K562 (cell line): ENCODE measurements around the gene ZSWIM7. TPM values are rescaled to one million over a fixed set of nuclear protein-coding genes. Genes with fewer than 3 reads are reported as not detected.

ENCODE experiments used
- ATAC-seq: fragments of 200-7000 bp; cut with Tn5 transposase; 3 replicates; pipeline ENCODE4 v1.9.1; 2020; ENCODE audit warnings: moderate library complexity
- BruUV-seq: library from RNA; stranded (reverse); fragments of 400-500 nt; replicated peaks from 2 replicates; lab custom pipeline; 2021; lab: Mats Ljungman, UMichigan
- CTCF ChIA-PET: fragments of 300-600 bp; formaldehyde crosslinking; extraction: SDS; loops from one replicate; lab custom pipeline; 2021; ENCODE audit warnings: low intra/inter-chr PET ratio; lab: Yijun Ruan, JAX
- POLR2A ChIA-PET: fragments of 300-600, 350-650 bp; sonication (Branson Sonifier 250); formaldehyde crosslinking; extraction: SDS; loops from one replicate; lab custom pipeline; 2021; ENCODE audit warnings: antibody characterized with exemption, inconsistent platforms; lab: Yijun Ruan, JAX
- DNase-seq, 4 experiments: peaks; one replicate each; pipeline versions ENCODE4 v3.0.0 to v3.0.0-alpha.2; 2011 to 2018; ENCODE audit warnings: low spot score in 3 of 4, mixed read lengths in 3 of 4; ENCODE audit errors: extremely low read depth in 1 of 4
- FAIRE-seq: peaks from 2 replicates; lab custom pipeline; 2011; peaks lifted over from hg19 to GRCh38; lab: Jason Lieb, UNC
- H2AFZ ChIP-seq: 2 replicates; pipeline ENCODE4 v1.6.0; 2011; ENCODE audit warnings: low read depth, low read length, control low read depth, inconsistent platforms
- H3K27ac ChIP-seq: fragments of 200-600 bp; 3 replicates; pipeline ENCODE4 v1.8.0; 2011; ENCODE audit warnings: low read depth, mild to moderate bottlenecking, control low read depth, inconsistent platforms, low read length, moderate library complexity, mixed read lengths; ENCODE audit errors: extremely low read depth
- H3K27me3 ChIP-seq, 2 experiments: fragments of 300-600 bp in 1 of 2; 2 replicates in 1 of 2; 3 replicates in 1 of 2; pipeline versions ENCODE4 v1.6.0 to v1.8.0; 2011; ENCODE audit warnings: inconsistent platforms in 2 of 2, low read length in 2 of 2, mild to moderate bottlenecking in 1 of 2, mixed read lengths in 1 of 2, moderate library complexity in 1 of 2; ENCODE audit not compliant: control insufficient read depth in 2 of 2, insufficient read depth in 2 of 2
- H3K36me3 ChIP-seq: fragments of 300-600 bp; 3 replicates; pipeline ENCODE4 v1.8.0; 2011; ENCODE audit warnings: mild to moderate bottlenecking, low read length, inconsistent platforms; ENCODE audit not compliant: control insufficient read depth, insufficient read depth
- H3K4me1 ChIP-seq, 2 experiments: fragments of 200-600 bp in 1 of 2; replicated peaks in 1 of 2; 2 replicates in 1 of 2; 3 replicates in 1 of 2; pipeline versions ENCODE4 v1.5.1 to v1.8.0; 2011; ENCODE audit warnings: inconsistent platforms in 2 of 2, low read length in 2 of 2, mild to moderate bottlenecking in 1 of 2, mixed read lengths in 1 of 2, moderate library complexity in 1 of 2; ENCODE audit not compliant: control insufficient read depth in 2 of 2, insufficient read depth in 2 of 2
- H3K4me2 ChIP-seq: 2 replicates; pipeline ENCODE4 v1.6.1; 2011; ENCODE audit warnings: low read length, control low read depth, inconsistent platforms, mixed read lengths; ENCODE audit not compliant: insufficient read depth
- H3K4me3 ChIP-seq: fragments of 200-600 bp; sonication (generic), shearing (Covaris generic); 2 replicates; pipeline ENCODE4 v1.5.1; 2016; ENCODE audit warnings: control low read depth, inconsistent platforms
- H3K79me2 ChIP-seq: fragments of 200-600 bp; 3 replicates; pipeline ENCODE4 v1.8.0; 2011; ENCODE audit warnings: low read length, inconsistent platforms; ENCODE audit not compliant: control insufficient read depth, insufficient read depth
- H3K9ac ChIP-seq, 2 experiments: 2 replicates each; pipeline versions ENCODE4 v1.6.0 to v1.6.1; 2011; ENCODE audit warnings: low read depth in 2 of 2, low read length in 2 of 2, control low read depth in 1 of 2, inconsistent platforms in 1 of 2, mild to moderate bottlenecking in 1 of 2, mixed read lengths in 1 of 2; ENCODE audit not compliant: insufficient read depth in 1 of 2
- H3K9me1 ChIP-seq: one replicate; pipeline ENCODE4 v1.6.0; 2011; ENCODE audit warnings: inconsistent platforms, mild to moderate bottlenecking, low read length, moderate library complexity; ENCODE audit not compliant: control insufficient read depth, insufficient read depth
- H3K9me3 ChIP-seq: replicated peaks from 2 replicates; pipeline ENCODE4 v1.5.1; 2011; ENCODE audit warnings: low read depth, low read length, inconsistent platforms; ENCODE audit not compliant: control insufficient read depth, insufficient read depth
- H4K20me1 ChIP-seq: replicated peaks from 2 replicates; pipeline ENCODE4 v1.6.1; 2011; ENCODE audit warnings: low read length, inconsistent platforms, mixed read lengths; ENCODE audit not compliant: control insufficient read depth, insufficient read depth
- C11orf30 ChIP-seq: fragments of 450-650 bp; IDR thresholded peaks from 2 replicates; pipeline ENCODE4 v1.6.1; 2016; ENCODE audit warnings: low read depth, mild to moderate bottlenecking
- ILK ChIP-seq: fragments of 450-650 bp; IDR thresholded peaks from 2 replicates; pipeline ENCODE4 v1.6.1; 2016; ENCODE audit warnings: missing genetic modification characterization, low read depth, mild to moderate bottlenecking, missing compliant biosample characterization, moderate library complexity, borderline replicate concordance
- KAT8 ChIP-seq: fragments of 450-650 bp; IDR thresholded peaks from 2 replicates; pipeline ENCODE4 v1.6.1; 2016; ENCODE audit warnings: low read depth, mild to moderate bottlenecking
- MYNN ChIP-seq, 2 experiments: sonication (generic); formaldehyde crosslinking in 1 of 2; IDR thresholded peaks; 2 replicates each; pipeline versions ENCODE4 v1.5.0 to v1.6.1; 2016 to 2020; ENCODE audit warnings: antibody characterized with exemption in 1 of 2, missing genetic modification reagents in 1 of 2
- WGBS: fragments of 100-300 bp; shearing (Covaris generic); methylation state at CpG from one replicate; pipeline ENCODE4 v1.1.6; 2016; ENCODE audit warnings: low coverage, mixed read lengths; ENCODE audit not compliant: insufficient coverage; ENCODE audit errors: missing lambda C conversion rate; 5-methylcytosine and 5-hydroxymethylcytosine counted together
- in situ Hi-C: fragments of 300-500 bp; cut with MboI; formaldehyde crosslinking; loops from 4 replicates; pipeline ENCODE4 v1.15.0; 2018; ENCODE audit warnings: inconsistent platforms, mixed read lengths
- intact Hi-C: fragments of 100-400 bp; cut with micrococcal nuclease; formaldehyde crosslinking; loops from 2 replicates; pipeline ENCODE4 v1.14.2; 2022
- polyA plus RNA-seq, 8 experiments: library from polyadenylated mRNA; depleted of rRNA in 4 of 8; stranded (reverse) in 5 of 8; unstranded in 3 of 8; fragments of >200 nt; fragmentation: Nextera tagmentation in 2 of 8; fragmentation: Illumina TruSeq in 1 of 8; extraction: Ambion mirVana in 2 of 8; extraction: Trizol in 1 of 8; gene quantifications; 2 replicates each; pipeline versions ENCODE4 v1.2.1 to v1.2.3, GENCODE V29; 2011 to 2014; ENCODE audit warnings: inconsistent platforms in 1 of 8, missing spikeins in 1 of 8
- total RNA-seq, 7 experiments: library from RNA; depleted of rRNA in 6 of 7; stranded (reverse); fragments of >200 nt in 6 of 7; fragmentation: Illumina TruSeq in 2 of 7; extraction: Trizol in 2 of 7; gene quantifications; 2 replicates each; pipeline versions ENCODE4 v1.2.1 to v1.2.3, GENCODE V29; 2011 to 2021; ENCODE audit warnings: low replicate concordance in 1 of 7

Gene ZSWIM7
- total and polyA plus RNA-seq, 9 of the 15 experiments (the other 6 are each of a cell fraction or from before 2014, with no cell fraction given), result 5.9 to 18.7 (median 9.5) TPM

GRCh38 chr17:16037636-16038035 is 38.1 kb upstream of the ZSWIM7 start:
- peak overlapping the region; percentile 41; the same call in 1 of the 3 replicates for H3K27ac ChIP-seq
- H3K9me1 ChIP-seq, result no peaks in the 10 kb centered on the region
- 0 out of 3 replicates have a peak, but pooled peaks have one; percentile 31 for ATAC-seq
- no peaks in the 10 kb centered on the region; a peak in 1 of 5 replicates for H3K4me1 ChIP-seq
- no peaks in the 10 kb centered on the region for H3K9me3 ChIP-seq
- no peaks in the 10 kb centered on the region for H3K27me3 ChIP-seq
- no peak overlapping the region for H2AFZ ChIP-seq
- BruUV-seq, result no TSS peak
- no peak overlapping the region for H3K4me2 ChIP-seq
- no peak overlapping the region for H3K4me3 ChIP-seq
- CTCF ChIA-PET, result no interaction called here
- no peaks in the 10 kb centered on the region for H3K79me2 ChIP-seq
- in situ Hi-C loops, result no loop called here
- H3K36me3 ChIP-seq, result peaks cover 74% of the 10 kb centered on the region
- H3K9ac ChIP-seq, result no peak overlapping the region
- H4K20me1 ChIP-seq, result no peaks in the 10 kb centered on the region
- TF ChIP-seq C11orf30, result 0 out of 2 replicates have a peak, but pooled peaks have one; percentile 10
- TF ChIP-seq KAT8, result no peak
- POLR2A ChIA-PET, result no interaction called here
- DNase-seq, result peak in 1 of 4 experiments; percentile 6
- FAIRE-seq, result no peak
- intact Hi-C loops, result no loop called here

- no peak for FAIRE-seq
- no peak overlapping the region for H3K27ac ChIP-seq
- CTCF ChIA-PET, result no interaction called here
- 0 out of 2 replicates have a peak, but pooled peaks have one; percentile 61 for TF ChIP-seq MYNN (IDR thresholded peaks at IDR 0.05)
- TF ChIP-seq MYNN (CRISPR knock-in tag; IDR thresholded peaks at IDR 0.05), result no peak
- TF ChIP-seq ILK, result no peak
- TF ChIP-seq, all 486 proteins: peak for 1
- Histone ChIP-seq H3K9ac (no peak overlapping the region), H3K9me1 (no peaks in the 10 kb centered on the region), H3K4me2 (no peak overlapping the region), H3K4me1 (no peaks in the 10 kb centered on the region; a peak in 1 of 5 replicates), H2AFZ (no peak overlapping the region), H3K27me3 (no peaks in the 10 kb centered on the region), H3K79me2 (no peaks in the 10 kb centered on the region), H3K4me3 (no peak overlapping the region), H4K20me1 (no peaks in the 10 kb centered on the region), H3K9me3 (no peaks in the 10 kb centered on the region), H3K36me3 (peaks cover 79% of the 10 kb centered on the region)
- POLR2A ChIA-PET, result no interaction called here
- intact Hi-C loops, result no loop called here
- ATAC-seq (no peak), DNase-seq (no peak)
- 75% methylated on average over 2 of the region's 2 CpGs for WGBS
- BruUV-seq, result no TSS peak
- in situ Hi-C loops, result no loop called here
Observed at GRCh38 chr17:16036261-16036660, 36.8 kb upstream of the ZSWIM7 start.
